CD4-positive, alpha-beta T cell treated with Interleukin-2 at 100 ng/mL for 4 hours (primary cell): ENCODE data around the gene POTEC.
"Not testable (repeated sequence)": the region's sequence is repeated elsewhere in the genome, so short reads cannot be mapped to it uniquely, and the experiment has no call there.

Experiments used
- DNase-seq: peaks from one replicate; pipeline ENCODE4 v3.0.0-alpha.2; 2020; ENCODE audit warnings: low spot score

The POTEC gene

GRCh38 chr18:14543446-14543964 is at the start of gene POTEC:
Gene POTEC, minus strand, starts transcription at chr18:14543600. Its CDS starts 454 bp downstream, at chr18:14543146.
- DNase-seq, result not testable (repeated sequence)

GRCh38 chr18:14577971-14578370 is 34.6 kb upstream of the POTEC start:
- DNase-seq, result no peak

GRCh38 chr18:14559502-14559901 is 16.1 kb upstream of the POTEC start:
- DNase-seq, result not testable (repeated sequence)

GRCh38 chr18:14531659-14532058 is 11.7 kb downstream of the POTEC start:
- peak; percentile 15 for DNase-seq

- not testable (repeated sequence) for DNase-seq
Observed at GRCh38 chr18:14510707-14511106, 32.7 kb downstream of the POTEC start.

GRCh38 chr18:14503691-14504090 is 39.7 kb downstream of the POTEC start:
- not testable (repeated sequence) for DNase-seq

- not testable (repeated sequence) for DNase-seq
Observed at GRCh38 chr18:14501894-14502293, 41.5 kb downstream of the POTEC start.

GRCh38 chr18:14489256-14490014 is 54.0 kb downstream of the POTEC start:
- not testable (repeated sequence) for DNase-seq

GRCh38 chr18:14488789-14489188 is 54.6 kb downstream of the POTEC start:
- DNase-seq, result not testable (repeated sequence)

- DNase-seq, result not testable (repeated sequence)
Observed at GRCh38 chr18:14486926-14487580, 56.3 kb downstream of the POTEC start.

- DNase-seq, result not testable (repeated sequence)
Observed at GRCh38 chr18:14479076-14479475, 64.3 kb downstream of the POTEC start.

GRCh38 chr18:14475520-14475919 is 67.9 kb downstream of the POTEC start:
- DNase-seq, result not testable (repeated sequence)

- not testable (repeated sequence) for DNase-seq
Observed at GRCh38 chr18:14474752-14475151, 68.6 kb downstream of the POTEC start.

GRCh38 chr18:14474007-14474720 is 69.2 kb downstream of the POTEC start:
- DNase-seq, result not testable (repeated sequence)

- DNase-seq, result not testable (repeated sequence)
Observed at GRCh38 chr18:14473250-14474006, 70.0 kb downstream of the POTEC start.

GRCh38 chr18:14471286-14471685 is 72.1 kb downstream of the POTEC start:
- DNase-seq, result not testable (repeated sequence)

GRCh38 chr18:14470446-14470845 is 73.0 kb downstream of the POTEC start:
- not testable (repeated sequence) for DNase-seq

- DNase-seq, result not testable (repeated sequence)
Observed at GRCh38 chr18:14470046-14470445, 73.4 kb downstream of the POTEC start.

- not testable (repeated sequence) for DNase-seq
Observed at GRCh38 chr18:14465989-14466388, 77.4 kb downstream of the POTEC start.
